ENCODE data around the gene PCDHGA3. TPM values are rescaled to one million over a fixed set of nuclear protein-coding genes. Genes with fewer than 3 reads are reported as not detected.
"Not testable (repeated sequence)": the region's sequence is repeated elsewhere in the genome, so short reads cannot be mapped to it uniquely, and the experiment has no call there.

The PCDHGA3 gene
- total RNA-seq, 1 donor: 2.9 TPM

GRCh38 chr5:141313711-141314110 is 29.9 kb upstream of the PCDHGA3 start:
- Histone ChIP-seq H3K36me3 (ENCODE audit: insufficient read depth, low read length) (peaks cover 26% of the 10 kb centered on the region), H2AFZ (ENCODE audit: low read length) (no peak overlapping the region), H3K27me3 (ENCODE audit: insufficient read depth, low read length) (no peaks in the 10 kb centered on the region), H3K4me3 (ENCODE audit: insufficient read depth, low read length) (no peak overlapping the region), H3K4me2 (ENCODE audit: insufficient read depth, low read length) (no peak overlapping the region), H4K20me1 (ENCODE audit: insufficient read depth, low read length) (peaks cover 15% of the 10 kb centered on the region), H3K79me2 (ENCODE audit: insufficient read depth, low read length) (peaks cover 68% of the 10 kb centered on the region), H3K27ac (ENCODE audit: low read depth, low read length) (no peak overlapping the region), H3K9me3 (ENCODE audit: low read depth, low read length) (peaks cover 18% of the 10 kb centered on the region), H3K4me1 (ENCODE audit: insufficient read depth, low read length) (no peaks in the 10 kb centered on the region)
- TF ChIP-seq CTCF (IDR thresholded peaks at IDR 0.05; ENCODE audit: extremely low read depth, low read depth, low read length): no peak
- no peak for DNase-seq (ENCODE audit: insufficient read length, low spot score, missing footprints)

GRCh38 chr5:141316963-141317362 is 26.7 kb upstream of the PCDHGA3 start:
- Histone ChIP-seq H4K20me1 (ENCODE audit: insufficient read depth, low read length) (peaks cover 25% of the 10 kb centered on the region), H3K36me3 (ENCODE audit: insufficient read depth, low read length) (peaks cover 38% of the 10 kb centered on the region), H3K9me3 (ENCODE audit: low read depth, low read length) (peaks cover 26% of the 10 kb centered on the region), H3K79me2 (ENCODE audit: insufficient read depth, low read length) (peaks cover 69% of the 10 kb centered on the region)
- not testable (repeated sequence) for H3K27me3 ChIP-seq (ENCODE audit: insufficient read depth, low read length); H3K4me1 ChIP-seq (ENCODE audit: insufficient read depth, low read length); H2AFZ ChIP-seq (ENCODE audit: low read length); DNase-seq (ENCODE audit: insufficient read length, low spot score, missing footprints); H3K4me2 ChIP-seq (ENCODE audit: insufficient read depth, low read length); H3K27ac ChIP-seq (ENCODE audit: low read depth, low read length); H3K4me3 ChIP-seq (ENCODE audit: insufficient read depth, low read length)

- peaks cover 4% of the 10 kb centered on the region for H3K4me1 ChIP-seq (ENCODE audit: insufficient read depth, low read length)
- H3K27me3 ChIP-seq (ENCODE audit: insufficient read depth, low read length): no peaks in the 10 kb centered on the region
- peak overlapping the region; percentile 90 for H3K4me3 ChIP-seq (ENCODE audit: insufficient read depth, low read length)
- peaks cover 49% of the 10 kb centered on the region for H3K79me2 ChIP-seq (ENCODE audit: insufficient read depth, low read length)
- TF ChIP-seq CTCF (IDR thresholded peaks at IDR 0.05; ENCODE audit: extremely low read depth, low read depth, low read length): no peak
- no peak for DNase-seq (ENCODE audit: insufficient read length, low spot score, missing footprints)
- H3K9me3 ChIP-seq (ENCODE audit: low read depth, low read length): peaks cover 26% of the 10 kb centered on the region
- H3K27ac ChIP-seq (ENCODE audit: low read depth, low read length): no peak overlapping the region
- H3K36me3 ChIP-seq (ENCODE audit: insufficient read depth, low read length): peaks cover 38% of the 10 kb centered on the region
- H2AFZ ChIP-seq (ENCODE audit: low read length): no peak overlapping the region
- H3K4me2 ChIP-seq (ENCODE audit: insufficient read depth, low read length): no peak overlapping the region
- peaks cover 22% of the 10 kb centered on the region for H4K20me1 ChIP-seq (ENCODE audit: insufficient read depth, low read length)
Measured at GRCh38 chr5:141319202-141319601, 24.4 kb upstream of the PCDHGA3 start.

GRCh38 chr5:141319699-141320098 is 23.9 kb upstream of the PCDHGA3 start:
- Histone ChIP-seq H4K20me1 (ENCODE audit: insufficient read depth, low read length) (peaks cover 22% of the 10 kb centered on the region), H3K36me3 (ENCODE audit: insufficient read depth, low read length) (peaks cover 38% of the 10 kb centered on the region), H2AFZ (ENCODE audit: low read length) (no peak overlapping the region), H3K4me1 (ENCODE audit: insufficient read depth, low read length) (peaks cover 4% of the 10 kb centered on the region), H3K27ac (ENCODE audit: low read depth, low read length) (peak overlapping the region; percentile 98), H3K79me2 (ENCODE audit: insufficient read depth, low read length) (peaks cover 45% of the 10 kb centered on the region), H3K9me3 (ENCODE audit: low read depth, low read length) (peaks cover 26% of the 10 kb centered on the region), H3K4me3 (ENCODE audit: insufficient read depth, low read length) (peak overlapping the region; percentile 90), H3K27me3 (ENCODE audit: insufficient read depth, low read length) (no peaks in the 10 kb centered on the region), H3K4me2 (ENCODE audit: insufficient read depth, low read length) (peak overlapping the region; percentile 94)
- no peak for DNase-seq (ENCODE audit: insufficient read length, low spot score, missing footprints)
- no peak for TF ChIP-seq CTCF (IDR thresholded peaks at IDR 0.05; ENCODE audit: extremely low read depth, low read depth, low read length)

Data from osteoblast (primary cell).